ENCODE results near the gene USP36. TPM values are rescaled to one million over a fixed set of nuclear protein-coding genes. Genes with fewer than 3 reads are reported as not detected.

The USP36 gene
- total RNA-seq, 4 donors from 2014 or later = 6.5 to 102 (median 31.9) TPM

DNA sequence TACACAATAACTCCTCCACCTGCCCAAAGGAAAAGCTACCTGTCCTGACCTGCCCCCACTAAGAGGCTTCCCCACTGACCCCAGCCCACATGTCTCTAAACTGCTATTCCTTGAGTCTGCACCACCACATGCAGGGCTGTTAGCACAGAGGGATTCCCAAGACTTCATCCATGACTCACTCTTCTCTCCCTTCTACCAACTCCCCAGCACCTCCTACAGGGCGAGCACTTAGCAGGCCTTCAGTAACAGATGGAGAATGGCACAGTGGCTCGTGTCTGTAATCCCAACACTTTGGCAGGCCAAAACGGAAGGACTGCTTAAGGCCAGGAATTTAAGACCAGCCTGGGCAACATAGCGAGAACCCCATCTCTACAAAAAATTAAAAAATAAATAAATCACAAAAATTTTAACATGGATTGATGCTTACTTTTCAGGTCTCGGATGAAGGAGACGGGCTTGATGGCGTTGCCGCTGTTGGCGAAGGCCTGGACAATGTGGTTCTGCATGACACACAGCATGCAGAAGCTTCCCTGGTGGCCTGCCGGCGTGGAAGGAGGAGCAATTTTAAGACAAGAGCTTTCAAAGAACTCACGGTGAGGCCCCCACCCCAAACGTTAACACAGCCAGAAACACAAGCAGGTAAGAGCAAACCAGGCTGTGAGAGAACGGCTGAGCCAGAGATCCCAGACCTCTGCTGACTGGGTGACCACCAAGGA lies 12.0 kb downstream of the USP36 start:
- H3K36me3 ChIP-seq = no peaks in the 10 kb centered on the region
- DNase-seq = no peak
- no peaks in the 10 kb centered on the region for H3K4me1 ChIP-seq
- no peaks in the 10 kb centered on the region for H3K9me3 ChIP-seq
- H3K27ac ChIP-seq = no peak overlapping the region
- intact Hi-C loops (cut with DNase I; ENCODE audit: low total_unique reads) = no loop called here
- no peaks in the 10 kb centered on the region for H3K27me3 ChIP-seq
- H3K4me3 ChIP-seq = no peak overlapping the region
- no peak for TF ChIP-seq POLR2A (IDR thresholded peaks at IDR 0.05)
- TF ChIP-seq, protein P1, sequence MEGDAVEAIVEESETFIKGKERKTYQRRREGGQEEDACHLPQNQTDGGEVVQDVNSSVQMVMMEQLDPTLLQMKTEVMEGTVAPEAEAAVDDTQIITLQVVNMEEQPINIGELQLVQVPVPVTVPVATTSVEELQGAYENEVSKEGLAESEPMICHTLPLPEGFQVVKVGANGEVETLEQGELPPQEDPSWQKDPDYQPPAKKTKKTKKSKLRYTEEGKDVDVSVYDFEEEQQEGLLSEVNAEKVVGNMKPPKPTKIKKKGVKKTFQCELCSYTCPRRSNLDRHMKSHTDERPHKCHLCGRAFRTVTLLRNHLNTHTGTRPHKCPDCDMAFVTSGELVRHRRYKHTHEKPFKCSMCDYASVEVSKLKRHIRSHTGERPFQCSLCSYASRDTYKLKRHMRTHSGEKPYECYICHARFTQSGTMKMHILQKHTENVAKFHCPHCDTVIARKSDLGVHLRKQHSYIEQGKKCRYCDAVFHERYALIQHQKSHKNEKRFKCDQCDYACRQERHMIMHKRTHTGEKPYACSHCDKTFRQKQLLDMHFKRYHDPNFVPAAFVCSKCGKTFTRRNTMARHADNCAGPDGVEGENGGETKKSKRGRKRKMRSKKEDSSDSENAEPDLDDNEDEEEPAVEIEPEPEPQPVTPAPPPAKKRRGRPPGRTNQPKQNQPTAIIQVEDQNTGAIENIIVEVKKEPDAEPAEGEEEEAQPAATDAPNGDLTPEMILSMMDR (IDR thresholded peaks at IDR 0.05) = no peak

DNA sequence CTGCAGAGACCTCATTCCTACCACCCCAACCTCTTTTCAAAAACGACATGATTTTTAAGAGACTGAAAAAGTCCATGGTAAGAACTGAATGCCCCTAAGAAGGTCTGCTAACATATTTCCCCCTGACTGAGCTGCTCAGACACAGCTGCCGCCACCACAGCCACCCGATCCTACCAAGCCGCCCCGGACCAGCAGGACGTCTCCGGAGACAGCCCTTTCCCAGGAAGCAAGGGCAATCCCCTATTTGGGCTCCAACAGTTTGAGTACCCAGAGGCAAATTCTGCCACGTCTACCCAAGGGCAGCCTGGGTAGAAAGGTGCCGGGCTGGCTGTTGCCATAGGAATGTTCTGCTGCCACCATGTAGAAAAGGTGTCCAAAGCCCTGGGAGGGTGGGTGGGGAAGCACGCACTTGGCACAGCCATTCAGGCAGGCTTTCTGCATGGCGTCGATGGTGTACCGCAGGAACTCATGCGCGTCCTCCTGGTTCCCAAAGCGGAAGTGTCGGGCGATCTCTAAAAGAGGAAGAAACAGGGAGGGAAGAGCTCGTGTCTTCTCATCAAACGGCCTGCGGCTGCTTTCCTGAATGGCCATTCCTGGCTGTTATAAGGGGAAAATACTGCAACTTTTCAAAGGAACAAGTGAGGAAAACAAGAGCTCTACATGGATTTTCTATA lies 13.6 kb downstream of the USP36 start:
- no peak for DNase-seq
- Histone ChIP-seq H3K4me1 (no peaks in the 10 kb centered on the region), H3K27me3 (no peaks in the 10 kb centered on the region), H3K36me3 (no peaks in the 10 kb centered on the region), H3K27ac (no peak overlapping the region), H3K4me3 (no peak overlapping the region), H3K9me3 (no peaks in the 10 kb centered on the region)
- intact Hi-C loops (cut with DNase I; ENCODE audit: low total_unique reads) = no loop called here
- TF ChIP-seq, protein P1 (IDR thresholded peaks at IDR 0.05) = no peak
- TF ChIP-seq POLR2A (IDR thresholded peaks at IDR 0.05) = no peak

DNA sequence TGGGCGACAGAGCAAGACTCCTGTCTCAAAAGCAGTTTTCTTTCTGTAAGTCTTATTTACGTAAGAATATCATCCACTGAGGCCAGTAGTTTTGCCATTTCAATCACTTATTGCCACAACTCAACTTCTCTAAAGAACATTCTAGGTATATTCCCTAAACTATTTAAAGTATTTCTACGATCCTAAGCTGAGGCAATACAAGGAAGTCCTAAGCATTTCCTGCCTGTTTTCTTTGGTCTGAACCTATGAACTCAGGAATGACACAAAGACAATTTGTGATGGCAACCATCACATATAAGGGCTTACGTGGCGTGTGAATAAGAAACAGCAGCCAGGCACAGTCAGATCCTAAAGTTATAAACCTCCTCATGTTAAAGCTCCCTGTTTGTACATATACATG lies 14.2 kb downstream of the USP36 start:
- Histone ChIP-seq H3K27ac (no peak overlapping the region), H3K36me3 (no peaks in the 10 kb centered on the region), H3K4me1 (no peaks in the 10 kb centered on the region), H3K9me3 (no peaks in the 10 kb centered on the region), H3K4me3 (no peak overlapping the region), H3K27me3 (no peaks in the 10 kb centered on the region)
- TF ChIP-seq POLR2A (IDR thresholded peaks at IDR 0.05) = no peak
- TF ChIP-seq, protein P1 (IDR thresholded peaks at IDR 0.05) = no peak
- no peak for DNase-seq
- intact Hi-C loops (cut with DNase I; ENCODE audit: low total_unique reads) = no loop called here

DNA sequence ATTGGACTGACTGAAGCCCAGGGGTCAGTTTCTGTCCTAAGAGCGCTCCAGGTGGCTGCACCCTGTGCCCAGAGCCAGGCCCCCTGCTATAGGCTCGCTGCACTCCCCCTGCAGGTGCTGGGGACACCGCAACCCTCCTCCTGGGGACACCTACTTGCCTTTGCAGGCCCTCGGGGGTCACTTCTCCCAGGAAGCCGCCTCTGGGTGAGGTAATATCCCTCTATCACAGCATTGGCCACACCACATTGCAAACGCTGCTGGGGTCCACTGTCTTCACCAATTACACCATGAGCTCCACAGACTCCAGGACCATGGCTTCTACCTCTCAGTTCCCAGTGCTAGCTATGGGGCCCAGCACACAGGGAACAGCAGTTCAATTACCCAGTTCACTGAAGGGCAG lies 14.9 kb downstream of the USP36 start:
- Histone ChIP-seq H3K27ac (no peak overlapping the region), H3K4me3 (no peak overlapping the region), H3K9me3 (no peaks in the 10 kb centered on the region), H3K36me3 (no peaks in the 10 kb centered on the region), H3K4me1 (no peaks in the 10 kb centered on the region), H3K27me3 (no peaks in the 10 kb centered on the region)
- intact Hi-C loops (cut with DNase I; ENCODE audit: low total_unique reads) = no loop called here
- no peak for DNase-seq
- TF ChIP-seq, protein P1 (IDR thresholded peaks at IDR 0.05) = no peak
- TF ChIP-seq POLR2A (IDR thresholded peaks at IDR 0.05) = no peak

DNA sequence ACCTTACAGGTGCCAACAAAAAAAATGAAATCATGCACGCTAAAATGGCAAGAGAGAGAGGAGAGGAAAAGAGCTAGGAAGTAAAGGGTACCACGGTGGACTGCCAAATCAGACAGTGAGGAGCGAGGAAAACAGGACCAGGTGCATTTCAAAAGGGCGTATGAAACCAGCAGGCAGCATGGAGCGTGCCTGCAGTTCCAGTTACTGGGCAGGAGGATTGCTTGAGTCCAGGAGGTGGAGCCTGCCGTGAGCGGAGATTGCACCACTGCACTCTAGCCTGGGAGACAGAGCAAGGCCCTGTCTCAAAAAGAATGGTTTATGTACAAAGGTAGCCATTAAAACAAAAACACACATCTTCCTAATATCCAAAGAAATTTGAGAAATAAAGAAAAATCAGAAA lies 16.4 kb downstream of the USP36 start:
- no peak overlapping the region for H3K27ac ChIP-seq
- TF ChIP-seq, protein P1 (IDR thresholded peaks at IDR 0.05) = no peak
- TF ChIP-seq POLR2A (IDR thresholded peaks at IDR 0.05) = no peak
- H3K27me3 ChIP-seq = no peaks in the 10 kb centered on the region
- intact Hi-C loops (cut with DNase I; ENCODE audit: low total_unique reads) = no loop called here
- no peaks in the 10 kb centered on the region for H3K4me1 ChIP-seq
- H3K9me3 ChIP-seq = no peaks in the 10 kb centered on the region
- no peak overlapping the region for H3K4me3 ChIP-seq
- H3K36me3 ChIP-seq = no peaks in the 10 kb centered on the region
- no peak for DNase-seq

Measured in uterus (tissue), 4 donors.